ENCODE measurements around the gene SP9.
"Not testable (repeated sequence)": the region's sequence is repeated elsewhere in the genome, so short reads cannot be mapped to it uniquely, and the experiment has no call there.

The SP9 gene

DNA sequence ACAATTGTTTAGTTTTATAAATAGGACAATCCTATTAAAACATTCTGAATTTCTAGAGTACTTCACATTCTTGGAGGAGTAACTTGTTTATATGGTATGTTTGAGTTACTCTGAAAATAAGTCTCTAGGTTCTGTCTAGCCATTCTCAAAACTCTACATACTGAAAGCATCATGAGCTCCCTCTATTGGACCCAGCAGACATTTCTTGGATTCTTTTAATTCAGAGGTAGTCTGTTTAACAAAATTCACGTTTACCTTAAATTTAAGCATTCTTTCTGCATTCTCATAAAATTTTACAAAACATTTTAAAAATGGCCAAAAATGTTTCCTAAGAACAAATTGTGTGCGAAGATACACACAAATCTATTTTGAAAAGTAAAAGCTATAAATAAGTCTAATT is 15.3 kb downstream of the SP9 start:
- no peak for DNase-seq

DNA sequence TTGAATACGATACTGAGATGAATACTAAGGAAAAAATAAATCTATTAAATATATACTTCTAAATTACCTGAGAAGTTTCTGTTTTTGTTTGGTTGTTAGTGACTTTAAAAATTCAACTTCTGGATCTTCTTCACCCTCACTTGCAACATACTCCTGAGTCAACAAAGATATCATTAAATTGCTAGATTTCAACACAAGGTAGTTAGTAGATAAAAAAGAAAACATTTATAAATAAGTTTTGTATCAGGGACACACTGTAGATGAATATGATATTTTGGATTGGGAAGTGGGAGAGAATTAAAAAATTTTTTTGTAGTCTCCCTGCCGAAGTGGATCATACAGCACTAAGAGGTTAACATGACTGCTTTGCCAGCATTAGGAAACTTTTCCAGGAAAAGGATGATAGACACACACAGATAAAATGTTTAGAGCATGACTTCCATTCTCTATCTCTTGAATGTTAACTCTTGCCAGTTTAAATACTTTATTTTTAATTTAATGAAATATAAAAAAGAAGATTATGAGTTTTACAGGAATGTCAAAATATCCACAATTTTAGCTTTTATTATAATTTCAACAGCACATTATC is 15.9 kb downstream of the SP9 start:
- no peak for DNase-seq

DNA sequence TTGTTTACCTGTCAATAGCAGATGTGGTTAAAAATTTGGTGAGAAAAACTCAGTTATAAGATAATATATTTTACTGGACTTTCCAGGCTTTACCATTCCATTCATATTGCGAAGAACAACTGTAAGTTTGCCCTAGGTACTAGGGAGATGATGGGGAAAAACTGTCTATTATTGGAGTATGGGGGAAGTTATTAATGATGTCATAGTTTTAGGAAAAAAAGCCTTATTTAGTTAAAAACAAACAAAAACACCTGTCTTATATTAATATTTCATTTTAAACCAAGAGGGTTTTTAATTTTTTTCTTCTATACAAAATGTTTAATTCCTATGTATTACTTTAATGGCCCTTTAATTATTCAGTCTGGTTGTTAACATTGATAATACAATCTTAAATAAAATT is 18.2 kb downstream of the SP9 start:
- DNase-seq, result no peak

DNA sequence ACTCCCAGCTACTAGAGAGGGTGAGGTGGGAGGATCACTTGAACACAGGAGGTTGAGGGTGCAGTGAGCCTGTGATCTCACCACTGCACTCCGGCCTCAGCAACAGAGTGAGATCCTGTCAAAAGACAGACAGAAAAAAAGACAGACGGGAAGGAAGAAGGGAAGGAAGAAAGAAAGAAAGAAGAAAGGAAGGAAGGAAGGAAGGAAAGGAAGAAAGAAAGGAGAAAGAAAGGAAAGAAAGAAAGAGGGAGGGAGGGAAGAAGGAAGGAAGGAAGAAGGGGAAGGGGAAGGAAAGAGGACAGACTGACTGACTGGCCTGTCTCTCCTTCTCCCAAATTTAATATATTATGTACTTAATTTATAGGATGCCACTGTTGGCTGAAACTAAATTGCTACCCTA is 21.6 kb downstream of the SP9 start:
- DNase-seq, result no peak

DNA sequence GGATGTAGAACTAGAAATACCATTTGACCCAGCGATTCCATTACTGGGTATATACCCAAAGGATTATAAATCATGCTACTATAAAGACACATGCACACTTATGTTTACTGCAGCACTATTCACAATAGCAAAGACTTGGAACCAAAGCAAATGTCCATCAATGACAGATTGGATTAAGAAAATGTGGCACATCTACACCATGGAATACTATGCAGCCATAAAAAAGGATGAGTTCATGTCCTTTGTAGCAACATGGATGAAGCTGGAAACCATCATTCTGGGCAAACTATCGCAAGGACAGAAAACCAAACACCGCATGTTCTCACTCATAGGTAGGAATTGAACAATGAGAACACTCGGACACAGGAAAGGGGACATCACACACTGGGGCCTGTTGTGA is 24.9 kb downstream of the SP9 start:
- not testable (repeated sequence) for DNase-seq

DNA sequence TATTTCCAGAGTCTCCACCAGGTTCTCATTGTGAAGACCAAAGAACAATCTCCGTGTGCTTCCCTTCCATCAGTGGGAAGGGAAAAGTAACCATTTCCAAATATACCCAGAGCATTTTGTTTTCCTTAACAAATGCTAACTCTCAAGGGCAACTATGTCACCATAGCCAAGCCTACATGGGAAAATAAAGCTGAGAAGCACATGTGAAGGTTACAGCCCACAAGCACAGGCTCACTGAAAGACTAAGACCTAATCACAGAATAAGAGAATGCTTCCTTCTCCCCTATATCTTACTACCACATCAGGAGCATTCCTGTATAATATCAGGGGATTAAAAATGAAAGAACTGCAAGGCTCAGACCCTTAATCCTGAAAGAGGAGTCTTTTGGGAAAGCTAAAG is 28.2 kb downstream of the SP9 start:
- DNase-seq, result no peak

DNA sequence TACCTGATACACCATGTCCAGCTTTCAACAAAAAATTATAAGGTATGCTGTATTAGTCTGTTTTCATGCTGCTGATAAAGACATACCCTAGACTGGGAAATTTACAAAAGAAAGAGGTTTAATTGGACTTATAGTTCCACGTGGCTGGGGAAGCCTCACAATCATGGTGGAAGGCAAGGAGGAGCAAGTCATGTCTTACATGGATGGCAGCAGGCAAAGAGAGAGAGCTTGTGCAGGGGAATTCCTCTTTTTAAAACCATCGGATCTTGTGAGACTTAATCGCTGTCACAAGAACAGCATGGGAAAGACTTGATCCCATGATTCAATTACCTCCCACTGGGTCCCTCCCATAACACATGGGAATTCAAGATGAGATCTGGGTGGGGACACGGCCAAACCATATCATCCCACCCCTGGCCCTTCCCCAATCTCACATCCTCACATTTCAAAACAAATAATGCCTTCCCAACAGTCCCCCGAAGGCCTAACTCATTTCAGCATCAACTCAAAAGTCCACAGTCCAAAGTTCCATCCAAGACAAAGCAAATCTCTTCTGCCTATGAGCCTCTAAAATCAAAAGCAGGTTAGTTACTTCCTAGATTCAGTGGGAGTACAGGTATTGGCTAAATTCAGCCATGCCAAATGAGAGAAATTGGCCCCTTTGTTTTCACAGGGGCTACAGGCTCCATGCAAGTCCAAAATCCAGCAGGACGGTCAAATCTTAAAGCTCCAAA is 28.9 kb downstream of the SP9 start:
- DNase-seq, result not testable (repeated sequence)

DNA sequence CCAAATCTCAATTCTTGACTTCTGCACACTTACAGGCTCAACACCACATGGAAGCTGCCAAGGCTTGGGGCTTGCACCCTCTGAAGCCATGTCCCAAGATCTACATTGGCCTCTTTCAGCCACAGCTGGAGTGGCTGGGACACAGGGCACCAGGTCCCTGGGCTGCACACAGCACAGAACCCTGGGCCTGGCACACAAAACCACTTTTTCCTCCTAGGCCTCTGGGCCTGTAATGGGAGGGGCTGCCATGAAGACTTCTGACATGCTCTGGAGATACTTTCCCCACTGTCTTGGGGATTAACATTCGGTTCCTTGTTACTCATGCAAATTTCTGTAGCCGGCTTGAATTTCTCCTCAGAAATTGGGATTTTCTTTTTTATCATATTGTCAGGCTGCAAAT is 29.9 kb downstream of the SP9 start:
- DNase-seq, result no peak

DNA sequence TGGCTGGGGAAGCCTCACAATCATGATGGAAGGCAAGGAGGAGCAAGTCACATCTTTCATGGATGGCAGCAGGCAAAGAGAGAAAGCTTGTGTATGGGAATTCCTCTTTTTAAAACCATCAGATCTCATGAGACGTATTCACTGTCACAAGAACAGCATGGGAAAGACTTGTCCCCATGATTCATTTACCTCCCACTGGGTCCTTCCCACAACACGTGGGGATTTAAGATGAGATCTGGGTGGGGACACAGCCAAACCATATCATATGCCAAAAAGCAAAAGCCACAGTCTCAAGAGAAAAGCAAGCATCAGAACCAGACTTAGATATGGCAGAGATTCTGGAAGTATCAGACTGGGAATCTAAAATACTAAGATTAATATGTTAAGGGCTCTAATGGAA is 30.8 kb downstream of the SP9 start:
- no peak for DNase-seq

DNA sequence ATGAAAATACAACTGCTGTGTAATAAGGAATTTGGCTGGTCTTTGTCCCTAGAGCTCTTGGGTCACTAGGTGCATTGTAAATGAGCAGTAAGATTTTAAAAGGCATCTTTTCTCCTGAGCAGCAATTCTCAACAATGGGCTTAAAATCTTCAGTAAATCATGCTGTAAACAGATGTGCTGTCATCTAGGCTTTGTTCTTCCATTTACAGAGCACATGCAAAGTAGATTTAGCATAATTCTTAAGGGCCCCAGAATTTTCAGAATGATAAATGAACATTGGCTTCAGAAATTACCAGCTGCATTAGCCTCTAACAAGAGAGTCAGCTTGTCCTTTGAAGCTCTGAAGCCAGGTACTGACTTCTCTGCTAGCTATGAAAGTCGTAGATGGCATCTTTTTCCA is 33.9 kb downstream of the SP9 start:
- no peak for DNase-seq

DNA sequence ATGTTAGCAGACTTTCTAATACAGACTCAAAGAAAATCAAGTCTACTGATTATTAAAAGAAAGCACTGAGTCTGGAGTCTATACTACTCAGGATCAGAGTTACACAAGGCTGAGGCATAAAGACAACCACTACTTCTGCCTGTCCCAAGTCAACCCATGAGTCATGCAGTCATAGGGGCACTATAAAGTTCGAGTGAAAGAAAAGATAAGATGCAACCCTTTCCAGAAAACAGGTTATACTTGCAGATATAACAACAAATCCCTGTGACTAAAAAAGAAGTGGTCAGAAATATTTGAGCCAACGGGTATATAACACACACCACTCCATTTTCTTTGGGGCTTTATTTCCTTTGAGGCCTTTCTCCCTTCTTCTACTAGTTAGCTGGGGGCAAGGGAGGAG is 42.2 kb downstream of the SP9 start:
- DNase-seq, result no peak

DNA sequence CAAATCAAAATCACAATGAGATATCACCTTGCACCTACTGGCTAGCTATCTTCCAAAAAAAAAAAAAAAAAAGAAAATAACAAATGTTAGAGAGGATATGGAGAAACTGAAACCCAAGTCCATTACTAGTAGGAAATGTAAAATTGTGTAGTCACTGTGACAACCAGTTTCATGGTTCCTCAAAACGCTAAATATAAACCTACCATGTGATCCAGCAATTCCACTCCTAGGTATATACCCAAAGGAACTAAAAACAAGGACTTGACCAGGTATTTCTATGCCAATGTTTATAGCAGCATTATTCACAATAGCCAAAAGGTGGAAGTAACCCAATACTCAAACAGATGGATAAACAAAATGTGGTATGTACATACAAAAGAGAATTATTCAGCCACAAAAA is 49.0 kb downstream of the SP9 start:
- no peak for DNase-seq

DNA sequence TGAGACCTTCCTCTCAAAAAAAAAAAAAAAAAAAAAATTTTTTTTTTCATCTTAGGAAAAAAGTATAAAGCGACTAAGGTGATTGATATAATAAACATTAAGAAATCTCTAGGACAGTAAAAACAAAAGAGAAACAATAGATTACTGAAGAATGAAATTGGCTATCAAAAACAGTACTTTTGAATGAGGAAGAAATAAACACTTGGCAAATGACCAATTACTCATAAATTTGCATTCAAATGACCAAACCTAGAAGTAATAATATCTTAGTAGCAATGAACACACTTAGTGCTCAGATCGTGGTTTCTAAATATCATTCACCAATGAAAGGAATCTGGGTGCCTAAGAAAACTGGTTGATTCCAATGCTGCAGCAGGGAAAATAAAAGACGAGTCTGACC is 50.4 kb downstream of the SP9 start:
- DNase-seq, result no peak
